Smooth muscle cell (in vitro differentiated cells): Measurements from ENCODE around the gene TTYH3. TPM values are rescaled to one million over a fixed set of nuclear protein-coding genes. Genes with fewer than 3 reads are reported as not detected.

Experiments
- DNase-seq: peaks from one replicate; lab custom pipeline; 2025; ENCODE audit not compliant: unreplicated experiment; lab: John Stamatoyannopoulos, UW
- H2AFZ ChIP-seq: fragments of 200-600 bp; sonication (generic); 2 replicates; pipeline ENCODE4 v1.6.0; 2016; ENCODE audit warnings: antibody characterized with exemption, low read depth, mild to moderate bottlenecking
- H3F3A ChIP-seq: fragments of 200-600 bp; sonication (generic); 2 replicates; pipeline ENCODE4 v1.6.0; 2017; ENCODE audit warnings: antibody characterized with exemption, low read depth
- H3K27ac ChIP-seq: fragments of 200-600 bp; sonication (generic); 2 replicates; pipeline ENCODE4 v1.5.1; 2016; ENCODE audit warnings: low read depth, mild to moderate bottlenecking
- H3K27me3 ChIP-seq: fragments of 200-600 bp; sonication (generic); 2 replicates; pipeline ENCODE4 v1.6.1; 2016; ENCODE audit warnings: low read depth, mild to moderate bottlenecking
- H3K36me3 ChIP-seq: fragments of 200-600 bp; sonication (generic); 2 replicates; pipeline ENCODE4 v1.5.1; 2016; ENCODE audit warnings: low read depth
- H3K4me1 ChIP-seq: fragments of 200-600 bp; sonication (generic); 2 replicates; pipeline ENCODE4 v1.5.1; 2016; ENCODE audit warnings: low read depth
- H3K4me2 ChIP-seq: fragments of 200-600 bp; sonication (generic); 2 replicates; pipeline ENCODE4 v1.6.0; 2016; ENCODE audit warnings: mild to moderate bottlenecking
- H3K4me3 ChIP-seq: fragments of 200-600 bp; sonication (generic); 2 replicates; pipeline ENCODE4 v1.5.1; 2016; ENCODE audit warnings: mild to moderate bottlenecking
- H3K79me2 ChIP-seq: fragments of 200-600 bp; sonication (generic); 2 replicates; pipeline ENCODE4 v1.6.0; 2016; ENCODE audit warnings: low read depth, mild to moderate bottlenecking
- H3K9ac ChIP-seq: fragments of 200-600 bp; sonication (generic); 2 replicates; pipeline ENCODE4 v1.6.0; 2016; ENCODE audit warnings: low read depth
- H3K9me3 ChIP-seq: fragments of 200-600 bp; sonication (generic); replicated peaks from 2 replicates; pipeline ENCODE4 v1.5.1; 2016; ENCODE audit warnings: low read depth
- H4K20me1 ChIP-seq: fragments of 200-600 bp; sonication (generic); 2 replicates; pipeline ENCODE4 v1.6.0; 2016; ENCODE audit warnings: low read depth
- WGBS: methylation state at CpG from one replicate; pipeline ENCODE4 v1.1.7; 2016; ENCODE audit warnings: low lambda C conversion rate; 5-methylcytosine and 5-hydroxymethylcytosine counted together
- polyA plus RNA-seq: library from polyadenylated mRNA; unstranded; fragments of >200 nt; fragmentation: Nextera tagmentation; extraction: Ambion mirVana; gene quantifications from 2 replicates; pipeline ENCODE4 v1.2.1, GENCODE V29; 2016
- total RNA-seq: library from RNA; depleted of rRNA; stranded (reverse); fragments of >200 nt; gene quantifications from 2 replicates; pipeline ENCODE4 v1.2.3, GENCODE V29; 2014
- TF ChIP-seq, protein P1 (sequence below): fragments of 200-600 bp; sonication (generic); IDR thresholded peaks from 2 replicates; pipeline ENCODE4 v1.5.1; 2017; ENCODE audit warnings: borderline replicate concordance, mild to moderate bottlenecking, antibody characterized with exemption; ENCODE audit not compliant: insufficient read depth, poor library complexity, severe bottlenecking

Gene TTYH3
- total and polyA plus RNA-seq, 2 experiments from 2014 or later = 51.5 to 179 TPM

DNA sequence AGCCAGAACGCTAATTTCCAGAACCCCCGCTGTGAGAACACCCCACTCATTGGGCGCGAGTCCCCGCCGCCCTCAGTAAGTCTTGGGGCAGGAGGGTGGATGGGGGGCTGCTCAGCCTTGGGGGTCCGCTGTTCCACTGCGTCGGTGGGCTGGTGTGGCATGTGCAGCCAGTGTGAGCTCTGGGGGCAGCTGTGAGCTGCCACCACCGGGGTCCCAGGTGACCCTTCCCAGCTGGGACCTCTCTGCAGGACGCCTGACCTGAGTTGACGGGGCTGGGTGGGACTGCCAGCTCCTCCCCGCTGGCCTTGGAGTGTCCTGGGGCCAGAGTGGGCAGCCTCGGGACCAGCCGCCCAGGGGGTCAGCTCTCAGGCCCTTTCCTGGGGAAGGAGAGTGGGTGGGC lies 27.2 kb downstream of the TTYH3 start:
- TF ChIP-seq, protein P1, sequence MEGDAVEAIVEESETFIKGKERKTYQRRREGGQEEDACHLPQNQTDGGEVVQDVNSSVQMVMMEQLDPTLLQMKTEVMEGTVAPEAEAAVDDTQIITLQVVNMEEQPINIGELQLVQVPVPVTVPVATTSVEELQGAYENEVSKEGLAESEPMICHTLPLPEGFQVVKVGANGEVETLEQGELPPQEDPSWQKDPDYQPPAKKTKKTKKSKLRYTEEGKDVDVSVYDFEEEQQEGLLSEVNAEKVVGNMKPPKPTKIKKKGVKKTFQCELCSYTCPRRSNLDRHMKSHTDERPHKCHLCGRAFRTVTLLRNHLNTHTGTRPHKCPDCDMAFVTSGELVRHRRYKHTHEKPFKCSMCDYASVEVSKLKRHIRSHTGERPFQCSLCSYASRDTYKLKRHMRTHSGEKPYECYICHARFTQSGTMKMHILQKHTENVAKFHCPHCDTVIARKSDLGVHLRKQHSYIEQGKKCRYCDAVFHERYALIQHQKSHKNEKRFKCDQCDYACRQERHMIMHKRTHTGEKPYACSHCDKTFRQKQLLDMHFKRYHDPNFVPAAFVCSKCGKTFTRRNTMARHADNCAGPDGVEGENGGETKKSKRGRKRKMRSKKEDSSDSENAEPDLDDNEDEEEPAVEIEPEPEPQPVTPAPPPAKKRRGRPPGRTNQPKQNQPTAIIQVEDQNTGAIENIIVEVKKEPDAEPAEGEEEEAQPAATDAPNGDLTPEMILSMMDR = no peak
- Histone ChIP-seq H3K9me3 (no peaks in the 10 kb centered on the region), H3K36me3 (no peaks in the 10 kb centered on the region), H3F3A (no peaks in the 10 kb centered on the region), H3K4me3 (no peak overlapping the region), H3K4me2 (no peak overlapping the region), H4K20me1 (peaks cover 63% of the 10 kb centered on the region), H3K27ac (no peak overlapping the region), H3K4me1 (no peaks in the 10 kb centered on the region), H3K27me3 (no peaks in the 10 kb centered on the region), H3K79me2 (no peaks in the 10 kb centered on the region), H3K9ac (no peak overlapping the region), H2AFZ (no peak overlapping the region)
- 97% methylated on average over 15 of the region's 15 CpGs for WGBS
- no peak for DNase-seq

DNA sequence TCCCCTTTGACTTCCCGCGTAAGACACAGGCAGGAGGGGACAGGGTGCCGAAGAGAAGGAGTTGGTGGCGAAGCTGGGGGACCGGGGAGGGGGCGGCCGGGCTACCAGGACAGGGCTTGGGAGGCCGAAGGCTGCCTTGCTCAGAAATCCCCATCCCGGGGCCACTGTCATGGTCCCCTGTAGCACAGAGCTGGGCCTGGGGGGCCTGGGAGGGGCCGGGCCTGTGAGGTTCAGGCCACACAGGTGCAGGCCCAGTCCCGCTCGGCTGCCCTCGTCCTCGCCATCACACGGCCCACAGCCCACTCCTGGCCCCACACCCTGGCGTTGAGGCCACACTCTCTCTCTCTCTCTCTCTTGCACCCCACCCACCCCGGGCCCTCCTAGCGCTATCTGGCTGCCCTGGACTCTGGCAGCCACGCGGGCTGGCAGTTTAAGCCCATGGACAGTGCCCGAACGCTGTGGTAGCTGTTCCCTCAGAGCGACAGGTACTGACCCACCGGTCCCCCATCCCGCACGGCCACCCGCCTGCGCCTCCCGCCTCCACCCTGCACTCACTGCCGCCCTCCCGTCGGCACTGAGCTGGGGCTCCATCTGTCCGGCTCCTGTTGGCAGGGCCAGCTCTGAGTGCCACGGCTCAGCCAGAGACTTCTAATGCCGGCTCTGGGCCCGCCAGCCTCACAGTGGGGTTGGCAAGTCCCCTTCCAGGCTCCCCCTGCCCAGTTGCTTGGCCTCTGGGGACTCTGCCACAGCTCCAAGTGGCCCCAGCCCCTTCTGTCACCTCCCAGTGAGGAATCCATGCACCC lies 28.0 kb downstream of the TTYH3 start:
- no peak for DNase-seq
- H3K79me2 ChIP-seq = no peaks in the 10 kb centered on the region
- no peak overlapping the region for H2AFZ ChIP-seq
- no peak overlapping the region for H3K27ac ChIP-seq
- H3K9ac ChIP-seq = no peak overlapping the region
- 98% methylated on average over 22 of the region's 36 CpGs for WGBS
- H3K4me1 ChIP-seq = no peaks in the 10 kb centered on the region
- H3K36me3 ChIP-seq = no peaks in the 10 kb centered on the region
- H3K9me3 ChIP-seq = no peaks in the 10 kb centered on the region
- no peaks in the 10 kb centered on the region for H3K27me3 ChIP-seq
- no peaks in the 10 kb centered on the region for H3F3A ChIP-seq
- H4K20me1 ChIP-seq = peaks cover 65% of the 10 kb centered on the region
- no peak overlapping the region for H3K4me3 ChIP-seq
- H3K4me2 ChIP-seq = no peak overlapping the region
- TF ChIP-seq, protein P1 = no peak

DNA sequence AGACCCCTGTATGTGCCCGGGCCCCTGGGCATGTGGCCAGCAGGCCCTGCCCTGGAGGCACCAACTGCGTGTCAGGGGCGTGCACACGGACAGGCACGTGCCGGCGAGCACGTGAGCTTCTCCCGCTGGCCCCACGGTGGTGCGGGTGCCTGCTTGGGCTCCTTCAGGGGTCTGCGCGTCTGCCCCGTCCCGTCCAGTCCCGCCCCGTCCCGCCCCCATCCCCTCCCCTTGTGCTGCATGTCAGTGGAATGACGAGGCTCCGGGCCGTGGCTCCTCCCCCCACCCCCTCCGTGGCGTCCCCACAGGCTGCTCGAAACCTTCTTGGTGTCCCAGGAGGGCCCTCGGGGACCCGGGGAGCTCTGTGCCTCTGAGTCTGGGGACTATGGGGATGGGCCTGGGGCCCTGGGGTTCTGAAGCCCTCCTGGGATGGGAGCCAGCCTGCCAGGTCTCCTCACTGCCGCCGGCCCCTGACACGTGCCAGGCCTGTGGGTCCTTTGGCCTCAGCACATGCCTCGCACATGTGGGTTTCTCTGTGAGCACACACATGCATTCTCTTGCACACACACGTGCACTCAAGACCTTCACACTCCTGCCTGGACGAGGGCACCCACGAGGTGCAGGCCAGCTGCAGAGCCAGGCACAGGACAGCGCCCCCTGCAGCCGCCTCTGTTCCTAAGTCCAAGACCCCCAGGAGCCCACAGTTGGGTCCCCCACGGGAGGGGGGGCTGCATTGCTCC lies 28.7 kb downstream of the TTYH3 start:
- H3K4me3 ChIP-seq = no peak overlapping the region
- peaks cover 65% of the 10 kb centered on the region for H4K20me1 ChIP-seq
- no peaks in the 10 kb centered on the region for H3K36me3 ChIP-seq
- H3K27me3 ChIP-seq = no peaks in the 10 kb centered on the region
- H3F3A ChIP-seq = no peaks in the 10 kb centered on the region
- no peak overlapping the region for H3K4me2 ChIP-seq
- no peaks in the 10 kb centered on the region for H3K79me2 ChIP-seq
- no peaks in the 10 kb centered on the region for H3K9me3 ChIP-seq
- DNase-seq = no peak
- 91% methylated on average over 13 of the region's 36 CpGs for WGBS
- no peaks in the 10 kb centered on the region for H3K4me1 ChIP-seq
- no peak overlapping the region for H3K27ac ChIP-seq
- TF ChIP-seq, protein P1 = peak; percentile 30
- H3K9ac ChIP-seq = no peak overlapping the region
- H2AFZ ChIP-seq = no peak overlapping the region

DNA sequence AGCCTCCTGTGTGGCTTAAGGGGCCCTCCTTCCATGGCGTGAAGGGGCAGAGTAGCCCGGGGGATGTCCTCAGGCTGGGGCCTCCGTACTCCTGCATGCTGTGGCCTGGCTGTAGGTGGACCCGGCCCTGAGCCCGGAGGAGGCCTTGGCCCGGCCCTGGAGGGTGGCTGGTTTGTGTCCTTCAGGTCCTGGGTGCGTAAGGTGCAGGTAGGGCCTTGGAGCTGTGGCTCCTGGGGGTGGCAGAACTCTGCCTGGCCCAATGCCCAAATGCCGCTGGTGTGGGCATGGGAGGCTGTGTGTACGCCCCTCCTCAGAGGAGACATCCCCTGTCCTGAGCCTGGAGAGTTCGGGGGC lies 29.3 kb downstream of the TTYH3 start:
- Histone ChIP-seq H3K79me2 (no peaks in the 10 kb centered on the region), H3K36me3 (no peaks in the 10 kb centered on the region), H3K27ac (no peak overlapping the region), H3K4me2 (no peak overlapping the region), H3K4me1 (no peaks in the 10 kb centered on the region), H3K4me3 (no peak overlapping the region), H3F3A (no peaks in the 10 kb centered on the region), H3K27me3 (no peaks in the 10 kb centered on the region), H3K9ac (no peak overlapping the region), H2AFZ (no peak overlapping the region), H3K9me3 (no peaks in the 10 kb centered on the region), H4K20me1 (peaks cover 65% of the 10 kb centered on the region)
- no peak for DNase-seq
- WGBS = 95% methylated on average over 8 of the region's 10 CpGs
- TF ChIP-seq, protein P1 = no peak
